GM18520 (cell line): Measurements from ENCODE around the gene HIBCH.

Source experiments
- ATAC-seq: cut with Tn5 transposase; IDR thresholded peaks from one replicate; pipeline ENCODE4 v1.9.1; 2021; ENCODE audit not compliant: unreplicated experiment

HIBCH gene

DNA sequence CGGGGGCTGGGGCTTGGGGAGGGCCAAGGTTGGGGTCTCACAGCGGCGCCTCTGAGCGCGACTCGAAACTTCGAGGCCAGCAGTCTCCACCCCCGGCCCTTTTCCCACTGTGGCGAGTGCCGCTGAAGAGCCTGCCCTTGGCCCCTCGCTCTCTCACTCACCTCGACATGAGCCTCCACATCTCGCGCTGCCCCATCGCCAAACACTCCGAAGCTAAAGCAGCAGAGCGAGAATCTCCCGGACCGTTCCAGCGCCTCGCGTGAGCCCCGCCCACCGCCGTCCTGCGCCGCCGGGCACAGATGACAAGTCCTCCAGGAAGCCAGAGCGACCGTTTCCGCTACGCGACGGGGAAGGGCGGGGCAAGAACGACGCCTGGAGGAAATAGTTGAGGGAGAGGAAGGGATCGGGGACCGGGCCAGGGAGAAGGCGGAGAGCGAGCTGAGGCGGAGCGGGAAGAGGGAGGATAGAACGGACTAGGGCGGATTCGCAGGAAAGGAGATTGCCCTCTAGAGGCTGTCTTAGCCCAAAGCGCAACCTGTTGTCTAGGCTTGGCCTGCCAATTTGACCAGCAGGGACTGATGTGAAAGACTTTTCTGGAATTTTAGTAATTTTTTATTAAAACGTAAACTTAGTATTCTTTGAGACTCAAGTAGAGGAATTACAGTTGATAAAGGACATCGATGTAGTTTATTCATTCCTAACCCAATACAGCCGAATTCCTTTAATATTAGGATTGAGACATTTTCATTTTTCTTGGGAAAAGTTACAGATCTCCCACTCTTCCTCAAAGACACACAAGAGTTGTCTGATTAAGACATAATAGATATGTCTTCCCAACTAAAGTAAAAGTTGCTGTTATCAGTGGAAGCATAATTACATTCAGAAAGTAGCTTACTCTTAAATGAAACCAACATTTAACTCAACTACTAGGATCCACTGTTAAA lies at the start of gene HIBCH:
TSS of gene HIBCH (minus strand) at position 272 of the 944 bp plus-strand sequence. CDS start at position 196, 76 bp downstream.
- ATAC-seq, result peak; percentile 79

- no peak for ATAC-seq
These were observed 47.5 kb upstream of the HIBCH start for GRCh38 chr2:190367091-190367490.

DNA sequence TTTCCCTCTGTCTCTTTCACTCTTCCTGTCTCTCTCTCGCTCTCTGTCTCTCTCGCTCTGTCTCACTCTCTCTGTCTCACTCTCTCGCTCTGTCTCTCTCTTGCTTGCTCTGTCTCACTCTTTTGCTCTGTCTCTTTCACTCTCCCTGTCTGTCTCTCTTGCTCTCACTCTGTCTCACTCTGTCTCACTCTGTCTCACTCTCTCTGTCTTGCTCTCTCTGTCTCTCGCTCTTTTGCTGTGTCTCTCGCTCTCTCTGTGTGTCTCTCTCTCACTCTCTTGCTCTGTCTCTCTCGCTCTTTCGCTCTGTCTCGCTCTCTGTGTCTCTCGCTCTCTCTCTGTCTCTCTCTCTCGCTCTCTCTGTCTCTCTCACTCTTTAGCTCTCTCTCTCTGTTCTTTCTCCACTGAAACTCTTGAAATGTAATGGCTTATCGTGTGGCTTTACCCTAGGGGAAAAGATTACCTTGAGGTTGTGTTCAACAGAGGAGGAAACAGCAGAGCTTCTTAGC lies 46.7 kb upstream of the HIBCH start:
- no peak for ATAC-seq

GRCh38 chr2:190365499-190366204 lies 46.0 kb upstream of the HIBCH start:
- ATAC-seq, result no peak

DNA sequence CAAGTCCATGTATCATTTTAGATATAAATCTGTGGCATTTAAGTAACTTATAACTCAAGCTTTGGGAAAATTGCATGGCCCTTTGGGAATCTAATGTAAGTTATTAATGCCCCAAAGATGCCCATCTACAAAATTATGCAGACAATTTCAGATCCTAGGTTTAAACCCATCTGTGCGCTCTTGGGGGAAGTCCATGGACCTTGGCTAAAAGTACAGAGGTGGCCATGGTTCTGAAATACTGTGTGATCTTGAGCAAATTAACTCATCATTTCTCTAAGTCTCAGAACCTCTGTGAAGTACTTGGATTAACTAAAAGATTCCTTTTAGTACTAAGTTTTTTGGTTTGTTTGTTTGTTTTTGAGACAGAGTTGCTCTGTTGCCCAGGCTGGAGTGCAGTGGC lies 43.3 kb upstream of the HIBCH start:
- ATAC-seq, result no peak

DNA sequence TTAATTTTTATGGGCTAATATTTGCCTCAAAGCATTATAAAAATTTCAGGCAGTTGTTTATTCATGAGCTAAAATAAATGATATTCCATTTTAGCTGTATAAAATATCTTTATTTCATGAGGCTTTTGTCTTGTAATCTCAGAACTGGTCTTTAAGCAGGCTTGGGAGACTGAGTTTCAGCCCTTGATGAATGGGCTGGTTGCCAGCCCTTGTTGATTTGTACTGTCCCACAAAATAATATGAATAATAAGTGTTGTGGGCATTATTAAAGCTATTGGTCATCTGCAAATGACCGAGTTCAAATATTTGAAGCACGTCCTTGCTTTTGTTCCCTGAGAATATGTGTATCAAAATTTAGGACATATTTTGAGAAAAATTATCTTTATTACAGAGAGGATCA lies 41.9 kb upstream of the HIBCH start:
- ATAC-seq, result no peak

GRCh38 chr2:190360965-190361364 lies 41.3 kb upstream of the HIBCH start:
- no peak for ATAC-seq

DNA sequence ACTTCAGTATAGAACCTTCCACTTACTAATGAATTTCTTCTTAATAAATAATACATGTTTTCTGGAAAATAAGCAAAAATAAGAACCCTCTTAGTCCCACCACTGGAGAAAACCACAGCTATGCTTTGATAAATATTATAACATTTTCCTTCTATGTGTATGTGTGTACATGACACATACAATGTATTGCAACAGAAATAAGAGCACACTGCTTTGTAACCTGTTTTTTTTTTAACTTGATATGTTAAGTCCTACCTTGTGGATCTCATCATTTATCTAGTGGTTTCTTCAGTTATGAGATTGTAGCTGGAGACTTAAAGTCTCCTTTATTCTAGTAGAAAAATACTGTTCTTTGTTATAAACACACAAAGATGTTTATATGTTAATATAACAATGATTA lies 40.9 kb upstream of the HIBCH start:
- no peak for ATAC-seq

DNA sequence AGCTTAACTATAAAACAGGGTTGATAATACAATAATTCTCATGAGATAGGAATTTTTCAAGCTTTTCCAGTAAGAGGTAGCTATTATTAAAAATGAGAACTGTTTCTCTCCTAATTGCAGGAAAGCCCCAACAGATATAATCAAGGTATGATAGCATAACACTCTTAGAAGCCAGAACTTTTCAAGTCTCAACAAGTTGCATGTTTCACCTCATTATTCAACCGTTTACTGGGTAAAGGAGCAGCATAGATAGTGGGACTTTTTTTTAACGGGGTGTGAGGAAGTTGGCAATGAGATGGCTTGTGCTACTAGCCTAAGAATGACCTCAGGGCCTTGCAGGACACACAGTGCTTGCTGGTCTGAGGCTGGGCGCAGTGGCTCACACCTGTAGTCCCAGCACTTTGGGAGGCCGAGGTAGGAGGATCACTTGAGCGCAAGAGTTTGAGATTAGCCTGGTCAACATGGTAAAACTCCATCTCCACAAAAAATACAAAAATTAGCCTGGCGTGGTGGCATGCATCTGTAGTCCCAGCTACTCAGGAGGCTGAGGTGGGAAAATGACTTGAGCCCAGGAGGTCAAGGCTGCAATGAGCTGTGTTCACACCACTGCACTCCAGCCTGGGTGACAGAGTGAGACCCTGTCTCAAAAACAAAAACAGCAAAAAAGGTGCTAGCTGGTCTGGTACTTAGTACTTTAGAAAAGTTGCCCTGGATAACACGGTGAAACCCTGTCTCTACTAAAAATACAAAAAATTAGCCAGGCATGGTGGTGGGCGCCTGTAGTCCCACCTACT lies 39.2 kb upstream of the HIBCH start:
- peak; percentile 59 for ATAC-seq

DNA sequence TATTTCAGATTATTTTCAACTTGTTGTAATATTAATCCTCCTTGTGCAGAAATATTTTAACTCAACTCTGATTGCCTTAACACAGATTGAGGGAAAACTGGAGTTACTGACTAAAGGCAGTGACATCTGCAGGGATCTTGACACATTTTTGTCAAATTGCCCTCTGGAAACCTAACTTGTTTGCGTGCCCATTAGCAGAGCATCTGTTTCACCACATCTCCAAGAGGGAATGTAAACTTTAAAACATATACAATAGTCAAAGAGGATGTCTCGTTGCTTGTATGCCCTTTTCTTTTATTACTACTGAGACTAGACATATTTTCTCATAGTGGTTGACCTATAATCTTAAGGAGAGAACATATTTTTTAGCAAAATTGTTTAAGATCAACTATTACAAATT lies 38.0 kb upstream of the HIBCH start:
- ATAC-seq, result no peak

GRCh38 chr2:190355968-190356644 lies 36.5 kb upstream of the HIBCH start:
- no peak for ATAC-seq

DNA sequence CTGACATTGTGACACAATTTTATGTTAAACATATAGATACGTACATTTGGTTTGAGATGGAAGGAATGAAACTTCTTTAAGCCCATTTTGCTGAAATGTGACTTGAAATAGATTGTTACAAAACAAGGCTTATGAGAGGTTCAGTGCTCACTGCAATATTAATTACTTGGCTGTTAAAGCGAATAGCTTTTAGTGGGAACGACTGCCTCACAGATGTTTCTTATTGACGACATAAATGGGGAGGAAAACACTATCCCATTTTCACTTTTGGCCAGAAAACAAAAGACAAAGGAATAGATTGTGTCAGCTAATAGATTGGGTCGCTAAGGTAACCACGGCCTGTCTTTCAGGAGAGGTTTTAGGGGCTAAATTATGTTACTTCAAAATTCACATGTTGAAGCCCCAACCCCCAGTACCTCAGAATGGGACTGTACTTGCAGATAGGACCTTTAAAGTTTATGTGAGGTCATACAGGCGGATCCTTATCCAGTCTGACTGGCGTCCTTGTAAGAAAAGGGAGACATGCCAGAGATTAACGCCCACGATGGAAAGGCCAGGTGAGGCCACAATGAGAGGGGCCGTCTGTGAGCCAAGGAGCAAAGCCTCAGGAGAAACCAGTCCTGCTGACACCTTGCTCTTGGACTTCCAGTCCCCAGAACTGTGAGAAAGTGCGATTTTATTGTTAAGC lies 34.5 kb upstream of the HIBCH start:
- ATAC-seq, result no peak

GRCh38 chr2:190353537-190353899 lies 33.9 kb upstream of the HIBCH start:
- no peak for ATAC-seq

- ATAC-seq, result no peak
These were observed 33.3 kb upstream of the HIBCH start for GRCh38 chr2:190352668-190353536.

- ATAC-seq, result no peak
These were observed 32.3 kb upstream of the HIBCH start for GRCh38 chr2:190351955-190352354.

DNA sequence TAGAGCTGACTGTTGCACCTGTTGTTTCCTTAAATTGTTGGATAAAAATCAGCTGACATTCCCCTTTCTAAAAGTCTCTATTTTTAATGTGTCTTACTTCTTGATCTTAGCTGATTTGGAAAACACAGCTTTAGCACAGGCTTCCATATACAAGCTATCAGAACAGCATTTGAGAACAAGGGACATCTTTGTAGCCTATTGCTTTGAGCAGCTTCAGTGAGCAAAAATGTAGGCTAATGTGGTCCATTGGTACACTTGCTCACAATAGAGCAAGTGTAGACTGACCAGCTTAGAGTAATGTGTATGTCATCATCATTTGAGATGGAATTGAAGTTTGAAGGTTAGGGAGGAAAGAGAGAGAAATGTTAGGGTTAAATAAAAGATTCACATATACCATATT lies 30.7 kb upstream of the HIBCH start:
- ATAC-seq, result no peak

GRCh38 chr2:190344276-190344827 lies 24.7 kb upstream of the HIBCH start:
- ATAC-seq, result peak; percentile 71

- peak; percentile 35 for ATAC-seq
These were observed 24.1 kb upstream of the HIBCH start, which contains the start of gene INPP1 for GRCh38 chr2:190343536-190344275. INPP1 (plus strand) TSS chr2:190343589; CDS start chr2:190360103, 16,514 bp downstream.
